GM18511 (cell line): ENCODE results near the gene PPP2R2B.

Experiments
- ATAC-seq: cut with Tn5 transposase; IDR thresholded peaks from one replicate; pipeline ENCODE4 v1.9.1; 2021; ENCODE audit warnings: mild to moderate bottlenecking, moderate library complexity; ENCODE audit not compliant: unreplicated experiment

Gene PPP2R2B

DNA sequence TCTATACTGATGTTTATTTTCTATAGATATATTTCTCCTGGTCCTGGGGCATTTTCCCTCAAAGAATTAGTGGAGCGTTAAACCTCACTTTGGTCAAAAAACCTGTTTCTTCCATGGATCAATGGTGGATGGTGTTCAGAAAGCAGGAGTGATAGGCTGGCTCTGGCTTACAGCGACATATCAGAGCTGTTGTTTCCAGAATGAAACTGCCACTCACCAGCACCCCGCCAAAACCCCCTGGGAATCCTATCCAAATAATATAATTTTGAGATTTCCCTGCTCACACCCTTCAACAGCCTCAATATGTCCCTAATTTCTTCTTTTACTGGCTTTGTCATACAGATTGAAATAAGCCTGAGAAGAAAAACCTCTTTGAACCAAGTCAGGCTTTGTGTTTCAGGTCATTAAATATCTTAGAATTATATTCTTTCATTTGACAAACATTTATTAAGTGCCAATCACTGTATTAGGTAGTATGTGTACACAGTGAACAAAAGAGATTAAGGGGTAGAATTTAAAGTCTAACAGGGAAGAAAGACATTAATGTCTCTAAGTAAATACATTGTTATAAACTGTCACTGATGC lies 218.1 kb downstream of the PPP2R2B start:
- ATAC-seq = no peak

DNA sequence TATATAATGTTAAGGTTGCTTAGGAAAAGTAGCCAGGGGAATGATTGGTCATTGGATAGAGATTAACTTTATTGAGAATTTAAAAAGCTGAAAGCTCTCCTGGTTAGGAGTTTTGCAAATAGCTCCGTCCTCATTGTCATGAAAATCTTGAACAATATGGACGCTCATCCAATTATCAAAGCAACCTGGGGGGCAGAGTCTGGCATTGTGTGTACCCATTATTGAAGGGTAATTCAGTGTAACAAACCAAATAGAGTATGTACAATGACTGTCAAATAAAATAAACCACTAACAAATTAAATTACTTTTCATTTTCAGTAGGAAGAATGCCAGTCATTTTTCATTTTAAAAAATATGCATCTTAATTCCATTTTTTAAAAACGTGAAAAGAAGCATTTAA lies 218.6 kb downstream of the PPP2R2B start:
- ATAC-seq = no peak

DNA sequence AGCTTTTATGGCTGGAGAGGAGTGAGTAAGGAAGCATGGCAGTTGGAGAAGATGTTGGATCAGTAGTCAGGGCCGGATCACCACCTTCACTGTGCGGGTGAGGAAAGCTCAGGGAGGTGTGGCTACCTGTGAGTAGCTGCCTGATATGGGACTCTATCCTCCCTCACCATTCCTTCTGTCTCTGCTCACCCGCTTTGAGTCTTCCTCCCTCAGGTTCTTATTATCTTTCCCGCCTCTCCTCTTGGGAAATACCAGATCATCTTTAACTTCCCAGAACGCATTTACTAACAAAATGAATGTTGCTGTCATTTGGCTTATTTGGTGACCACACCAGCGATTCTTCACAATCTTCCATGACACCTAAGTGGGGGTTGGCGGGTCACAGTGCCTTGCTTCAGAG lies 221.9 kb downstream of the PPP2R2B start:
- no peak for ATAC-seq

GRCh38 chr5:146653560-146653959 lies 225.0 kb downstream of the PPP2R2B start:
- ATAC-seq = no peak

- ATAC-seq = no peak
Observed at GRCh38 chr5:146652547-146652946, 226.0 kb downstream of the PPP2R2B start.

GRCh38 chr5:146647656-146648199 lies 230.8 kb downstream of the PPP2R2B start:
- no peak for ATAC-seq

DNA sequence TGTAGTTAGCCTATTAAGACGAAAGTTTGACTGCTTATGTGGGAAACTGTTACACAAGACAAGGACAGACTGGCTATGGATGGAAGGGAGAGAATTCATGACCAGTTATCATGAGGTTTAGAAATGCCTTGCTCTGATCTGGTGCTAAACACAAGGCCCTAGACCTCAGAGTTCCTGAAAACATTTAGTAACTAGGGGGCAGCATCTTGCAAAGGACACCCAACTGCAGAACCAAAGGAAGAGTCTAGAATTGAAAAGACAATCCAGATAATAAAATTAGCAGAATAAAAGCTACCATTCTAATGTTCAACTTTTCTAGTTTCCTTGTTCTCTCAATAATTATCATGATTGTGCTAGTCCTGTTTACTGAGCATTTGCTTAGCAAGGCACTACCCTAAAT lies 232.1 kb downstream of the PPP2R2B start:
- ATAC-seq = no peak

- no peak for ATAC-seq
Observed at GRCh38 chr5:146645342-146645741, 233.2 kb downstream of the PPP2R2B start.

GRCh38 chr5:146644831-146645230 lies 233.7 kb downstream of the PPP2R2B start:
- no peak for ATAC-seq

DNA sequence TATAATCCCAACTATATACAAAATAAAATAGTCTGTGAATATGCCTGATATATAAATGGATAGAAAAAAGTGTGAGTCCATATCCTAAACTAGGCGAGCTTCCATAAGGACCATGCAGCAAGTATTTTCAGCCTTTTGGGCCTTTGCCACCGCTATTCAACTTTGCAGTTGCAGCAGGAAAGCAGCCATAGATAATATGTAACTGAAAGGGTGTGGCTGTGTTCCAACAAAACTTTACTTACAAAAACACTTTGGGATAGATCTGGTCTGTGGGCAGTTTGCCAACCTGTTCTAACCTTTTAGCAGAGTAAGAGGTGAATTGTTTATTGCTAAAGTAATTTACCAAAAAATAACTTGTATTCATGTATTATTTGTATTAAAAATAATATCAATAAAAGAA lies 234.8 kb downstream of the PPP2R2B start:
- ATAC-seq = no peak

DNA sequence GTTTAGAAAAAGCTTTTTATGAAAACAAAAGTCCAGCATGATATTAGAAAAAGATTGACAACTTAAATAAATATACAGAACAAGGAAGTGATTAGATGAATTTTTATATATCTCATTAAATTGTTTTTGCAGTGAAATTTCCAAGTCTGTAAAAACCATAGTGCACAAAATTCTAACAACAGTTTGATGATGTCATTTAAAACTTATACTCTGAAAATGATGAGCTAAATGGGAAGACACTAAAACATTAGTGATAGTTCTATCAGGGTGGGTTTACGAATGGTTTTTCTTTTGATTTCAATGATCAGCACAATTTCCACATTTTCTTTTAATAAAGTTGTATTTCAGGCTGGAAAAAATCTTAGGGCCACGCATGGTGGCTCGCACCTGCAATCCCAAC lies 236.1 kb downstream of the PPP2R2B start:
- no peak for ATAC-seq

DNA sequence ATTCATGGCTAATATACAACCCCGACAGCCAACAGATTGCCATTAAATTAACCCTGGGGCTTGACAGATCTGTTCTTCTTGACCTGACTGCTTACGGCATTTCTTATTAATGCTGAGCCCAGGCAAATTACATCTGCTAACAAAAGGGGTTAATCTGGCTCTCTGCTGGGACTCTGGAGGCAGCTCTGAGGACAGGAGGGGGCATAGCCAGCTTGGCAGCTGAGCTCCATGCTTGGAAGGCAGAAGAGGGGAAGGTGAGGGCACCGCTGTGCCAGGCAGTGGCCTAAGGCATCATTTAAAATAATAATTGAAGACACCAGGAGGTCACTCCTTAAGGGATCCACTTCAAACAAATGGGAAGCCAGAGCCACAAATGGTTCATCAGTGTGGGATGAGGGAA lies 236.6 kb downstream of the PPP2R2B start:
- ATAC-seq = no peak

GRCh38 chr5:146640285-146640896 lies 238.2 kb downstream of the PPP2R2B start:
- ATAC-seq = no peak

DNA sequence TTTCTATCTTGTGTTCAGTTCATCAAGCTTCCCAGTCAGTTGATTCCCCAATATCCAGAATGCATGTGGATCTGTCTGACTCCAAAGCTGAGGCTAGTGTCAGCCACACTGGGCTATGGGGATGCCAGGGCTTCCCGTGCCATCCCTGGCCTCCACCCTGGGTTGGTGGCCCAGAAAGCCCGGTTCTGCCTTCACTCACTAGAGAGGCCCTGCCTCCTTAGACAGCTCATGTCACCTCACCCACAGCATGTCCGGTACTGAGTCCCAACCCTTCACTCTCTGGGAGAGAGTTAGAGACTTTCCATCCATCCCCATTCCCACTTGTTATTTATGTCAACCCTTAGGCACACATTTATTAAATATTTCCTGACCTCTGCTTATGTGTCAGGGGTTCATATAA lies 243.1 kb downstream of the PPP2R2B start:
- ATAC-seq = no peak

DNA sequence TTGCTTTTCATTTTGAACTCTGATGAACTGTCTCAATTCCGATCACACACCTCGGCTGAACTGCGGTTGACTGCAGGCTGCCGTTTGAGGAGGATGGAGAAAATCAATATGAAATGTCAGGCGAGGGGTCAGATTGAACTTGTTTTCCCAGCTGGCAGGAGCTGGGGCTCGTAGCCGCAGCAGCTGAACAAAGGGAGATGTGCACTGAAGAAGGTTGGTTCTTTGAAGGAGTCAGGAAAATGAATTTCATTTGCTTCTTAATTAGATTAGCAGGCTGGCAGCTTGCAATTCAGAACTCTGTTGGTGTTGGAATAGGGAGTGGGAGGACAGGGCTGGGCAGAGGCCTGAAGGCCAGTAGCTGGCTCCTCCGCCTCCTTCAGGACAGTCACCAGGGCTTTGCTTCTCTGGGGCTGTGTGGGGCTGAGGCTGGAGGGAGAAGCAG lies 245.2 kb downstream of the PPP2R2B start:
- ATAC-seq = no peak

DNA sequence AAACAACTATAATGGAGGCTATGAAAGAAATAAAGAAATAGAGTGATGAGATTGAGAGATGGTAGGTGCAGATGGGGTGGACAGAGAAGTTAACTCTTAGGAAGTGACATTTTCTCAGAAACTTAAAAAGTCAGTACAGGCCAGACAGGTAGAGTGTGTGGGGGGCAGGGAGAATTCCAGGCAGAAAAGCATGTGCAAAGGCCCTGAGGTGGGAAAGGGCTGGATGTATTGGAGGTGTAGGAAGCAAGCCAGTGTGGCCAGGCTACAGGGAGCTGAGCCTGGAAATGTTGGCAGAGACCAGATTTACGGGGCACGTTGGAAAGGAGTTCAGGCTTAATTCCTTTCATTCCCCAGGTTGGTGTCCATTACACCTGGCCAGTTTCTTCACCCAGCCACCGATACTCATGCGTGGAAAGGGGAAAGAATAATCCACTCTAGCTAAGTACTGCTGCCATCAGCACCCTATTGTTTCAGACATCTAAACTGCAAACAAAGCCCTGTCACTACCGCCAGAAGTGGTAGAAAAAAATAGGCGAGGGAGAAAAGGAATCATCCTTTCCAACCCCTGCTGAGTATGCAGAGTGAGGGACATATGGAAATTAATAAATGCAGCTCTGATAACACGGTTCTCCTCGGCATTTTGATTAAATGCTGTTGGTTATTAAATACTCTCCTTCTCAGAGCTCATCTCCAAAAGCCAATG lies 245.8 kb downstream of the PPP2R2B start:
- no peak for ATAC-seq

- ATAC-seq = no peak
Observed at GRCh38 chr5:146630472-146630871, 248.1 kb downstream of the PPP2R2B start.

GRCh38 chr5:146628950-146629349 lies 249.6 kb downstream of the PPP2R2B start:
- no peak for ATAC-seq

DNA sequence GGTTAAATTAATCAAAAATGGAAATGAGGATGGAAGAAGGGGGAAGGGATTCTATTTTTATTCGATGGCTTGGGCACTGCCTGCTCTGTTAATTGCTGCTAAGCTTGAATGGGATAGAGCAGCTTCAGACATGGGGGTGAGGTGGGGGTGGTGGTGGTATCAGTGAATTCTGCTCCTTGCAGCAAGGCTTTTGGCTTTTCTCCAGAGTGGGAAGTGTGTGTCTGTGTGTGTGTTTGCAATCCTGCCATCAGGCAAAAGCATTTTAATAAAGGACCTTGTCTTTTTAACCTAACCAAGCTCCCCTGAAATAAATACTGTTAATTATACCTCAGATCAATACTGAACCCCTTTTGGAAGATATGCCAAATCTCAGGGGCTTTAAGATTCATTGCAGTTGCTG lies 251.6 kb downstream of the PPP2R2B start:
- ATAC-seq = no peak

GRCh38 chr5:146624179-146624578 lies 254.4 kb downstream of the PPP2R2B start:
- ATAC-seq = no peak

GRCh38 chr5:146623666-146624065 lies 254.9 kb downstream of the PPP2R2B start:
- ATAC-seq = no peak

GRCh38 chr5:146623009-146623408 lies 255.5 kb downstream of the PPP2R2B start:
- ATAC-seq = no peak
